GM12878 (cell line): ENCODE results near the gene TXNDC12. TPM values are rescaled to one million over a fixed set of nuclear protein-coding genes. Genes with fewer than 3 reads are reported as not detected.

Experiments used
- ATAC-seq: fragments of 200-7000 bp; cut with Tn5 transposase; 3 replicates; pipeline ENCODE4 v1.9.1; 2020; ENCODE audit warnings: mild to moderate bottlenecking, moderate library complexity
- BruUV-seq: library from RNA; stranded (reverse); fragments of 400-500 nt; replicated peaks from 2 replicates; lab custom pipeline; 2021; lab: Mats Ljungman, UMichigan
- CTCF ChIA-PET: fragments of 300-600 bp; sonication (Branson Sonifier 250); formaldehyde crosslinking; extraction: SDS; loops from one replicate; lab custom pipeline; 2021; ENCODE audit warnings: inconsistent platforms; lab: Yijun Ruan, JAX
- POLR2A ChIA-PET: fragments of 350-600 bp; formaldehyde crosslinking; extraction: SDS; loops from one replicate; lab custom pipeline; 2021; ENCODE audit warnings: inconsistent platforms; lab: Charles Lee
- RAD21 ChIA-PET: fragments of 300-600 bp; sonication (Branson Sonifier 250); formaldehyde crosslinking; loops from one replicate; lab custom pipeline; 2023; ENCODE audit warnings: antibody characterized with exemption; ENCODE audit not compliant: unreplicated experiment; lab: Charles Lee
- SMC1A ChIA-PET: fragments of 300-600 bp; sonication (Branson Sonifier 250); formaldehyde crosslinking; loops from one replicate; lab custom pipeline; 2023; ENCODE audit not compliant: unreplicated experiment, uncharacterized antibody; lab: Charles Lee
- DNase-seq: peaks from one replicate; pipeline ENCODE4 v3.0.0-alpha.2; 2011; ENCODE audit warnings: low read depth, low spot score
- FAIRE-seq: peaks from 3 replicates; lab custom pipeline; 2011; peaks lifted over from hg19 to GRCh38; lab: Jason Lieb, UNC
- H2AFZ ChIP-seq: 2 replicates; pipeline ENCODE4 v1.6.0; 2011; ENCODE audit warnings: low read depth, low read length, control low read depth; ENCODE audit not compliant: control insufficient read depth
- H3K27ac ChIP-seq: 2 replicates; pipeline ENCODE4 v1.5.1; 2011; ENCODE audit warnings: control low read depth; ENCODE audit not compliant: control insufficient read depth, insufficient read depth
- H3K27me3 ChIP-seq, 2 experiments: replicated peaks in 1 of 2; 2 replicates each; pipeline versions ENCODE4 v1.6.0 to v1.6.1; 2011; ENCODE audit warnings: low read length in 1 of 2; ENCODE audit not compliant: control insufficient read depth in 2 of 2, insufficient read depth in 2 of 2
- H3K36me3 ChIP-seq, 2 experiments: 2 replicates each; pipeline ENCODE4 v1.5.1; 2011; ENCODE audit warnings: low read length in 1 of 2; ENCODE audit not compliant: control insufficient read depth in 2 of 2, insufficient read depth in 2 of 2
- H3K4me1 ChIP-seq: 2 replicates; pipeline ENCODE4 v1.6.1; 2011; ENCODE audit warnings: mild to moderate bottlenecking, low read length, moderate library complexity, mixed read lengths; ENCODE audit not compliant: control insufficient read depth, insufficient read depth
- H3K4me2 ChIP-seq: 2 replicates; pipeline ENCODE4 v1.6.0; 2011; ENCODE audit warnings: control low read depth; ENCODE audit not compliant: control insufficient read depth, insufficient read depth
- H3K4me3 ChIP-seq: fragments of 200-600 bp; sonication (generic); 2 replicates; pipeline ENCODE4 v1.5.1; 2016
- H3K79me2 ChIP-seq: 2 replicates; pipeline ENCODE4 v1.6.0; 2011; ENCODE audit warnings: low read length; ENCODE audit not compliant: control insufficient read depth, insufficient read depth
- H3K9ac ChIP-seq: 2 replicates; pipeline ENCODE4 v1.8.0; 2011; ENCODE audit warnings: low read length, control low read depth, mixed read lengths; ENCODE audit not compliant: control insufficient read depth, insufficient read depth
- H3K9me3 ChIP-seq: replicated peaks from 3 replicates; pipeline ENCODE4 v1.5.1; 2011; ENCODE audit warnings: mild to moderate bottlenecking, low read length; ENCODE audit not compliant: control insufficient read depth, insufficient read depth
- H4K20me1 ChIP-seq: 2 replicates; pipeline ENCODE4 v1.6.0; 2011; ENCODE audit not compliant: control insufficient read depth, insufficient read depth
- ASH2L ChIP-seq: fragments of 300-600, 200-600 bp; sonication (generic); IDR thresholded peaks from 2 replicates; pipeline ENCODE4 v1.6.1; 2017; ENCODE audit warnings: low read depth, mild to moderate bottlenecking, borderline replicate concordance
- BRCA1 ChIP-seq: IDR thresholded peaks from 2 replicates; pipeline ENCODE4 v1.6.1; 2011; ENCODE audit warnings: low read depth, low read length, improper control_type of control experiment
- CBFB ChIP-seq: IDR thresholded peaks from 2 replicates; pipeline ENCODE4 v1.6.1; 2016; ENCODE audit warnings: antibody characterized with exemption, low read depth
- HDAC6 ChIP-seq: fragments of 200-600 bp; sonication (generic); IDR thresholded peaks from one replicate; pipeline ENCODE4 v1.8.0; 2017; ENCODE audit warnings: antibody characterized with exemption; ENCODE audit not compliant: unreplicated experiment
- KAT2A ChIP-seq: conservative IDR thresholded peaks from 2 replicates; pipeline ENCODE4 v1.6.1; 2011; ENCODE audit warnings: low read depth, low read length; ENCODE audit not compliant: control insufficient read depth
- LARP7 ChIP-seq: fragments of 450-650 bp; IDR thresholded peaks from 2 replicates; pipeline ENCODE4 v1.6.1; 2017; ENCODE audit warnings: mild to moderate bottlenecking
- MTA2 ChIP-seq: fragments of 450-650 bp; IDR thresholded peaks from 2 replicates; pipeline ENCODE4 v1.6.1; 2016; ENCODE audit warnings: low read depth, mild to moderate bottlenecking, moderate library complexity
- NFIC ChIP-seq: IDR thresholded peaks from 2 replicates; pipeline ENCODE4 v1.6.1; 2012; ENCODE audit warnings: low read depth, mild to moderate bottlenecking, inconsistent platforms, low read length, moderate library complexity
- SRF ChIP-seq, 2 experiments: IDR thresholded peaks; 2 replicates each; pipeline ENCODE4 v1.6.1; 2011; ENCODE audit warnings: low read depth in 2 of 2, low read length in 2 of 2, mild to moderate bottlenecking in 1 of 2, moderate library complexity in 1 of 2
- STAT1 ChIP-seq: fragments of 450-650 bp; conservative IDR thresholded peaks from 2 replicates; pipeline ENCODE4 v1.6.1; 2014; ENCODE audit warnings: antibody characterized with exemption, mild to moderate bottlenecking
- SUZ12 ChIP-seq: fragments of 200-600 bp; sonication (generic); IDR thresholded peaks from one replicate; pipeline ENCODE4 v1.6.1; 2018; ENCODE audit warnings: antibody characterized with exemption, mild to moderate bottlenecking; ENCODE audit not compliant: unreplicated experiment
- TCF7 ChIP-seq: IDR thresholded peaks from 2 replicates; pipeline ENCODE4 v1.6.1; 2014; ENCODE audit warnings: antibody characterized with exemption, borderline replicate concordance
- WGBS: methylation state at CpG from one replicate; pipeline ENCODE4 v1.1.6; 2016; ENCODE audit warnings: low lambda C conversion rate; ENCODE audit not compliant: insufficient replicate concordance, insufficient coverage; ENCODE audit errors: missing lambda C conversion rate; 5-methylcytosine and 5-hydroxymethylcytosine counted together
- in situ Hi-C: fragments of 300-500 bp; cut with MboI; formaldehyde crosslinking; loops from 9 replicates; pipeline ENCODE4 v1.14.3; 2018; ENCODE audit warnings: mixed read lengths
- intact Hi-C: fragments of 100-400 bp; cut with micrococcal nuclease; formaldehyde crosslinking; loops from one replicate; pipeline ENCODE4 v1.14.2; 2022; ENCODE audit not compliant: unreplicated experiment
- polyA plus RNA-seq, 11 experiments: library from polyadenylated mRNA; depleted of rRNA in 4 of 11; unstranded in 6 of 11; stranded (reverse) in 5 of 11; fragments of >200 nt; fragmentation: Nextera tagmentation in 4 of 11; fragmentation: Illumina TruSeq in 1 of 11; extraction: Ambion mirVana in 4 of 11; extraction: Trizol in 1 of 11; gene quantifications; 1 replicate in 1 of 11; 2 replicates in 10 of 11; pipeline versions ENCODE4 v1.2.1 to v1.2.3, GENCODE V29; 2011 to 2016; ENCODE audit warnings: inconsistent platforms in 2 of 11, missing spikeins in 2 of 11, low read depth in 1 of 11
- total RNA-seq, 4 experiments: library from RNA; depleted of rRNA in 3 of 4; stranded (reverse); fragments of >200 nt in 3 of 4; fragmentation: Illumina TruSeq in 1 of 4; extraction: Trizol in 1 of 4; gene quantifications; 2 replicates each; pipeline versions ENCODE4 v1.2.1 to v1.2.3, GENCODE V29; 2013 to 2021
- TF ChIP-seq, protein P1 (sequence below): IDR thresholded peaks from 2 replicates; pipeline ENCODE4 v1.6.1; 2012; ENCODE audit warnings: mild to moderate bottlenecking, low read depth, low read length
- TF ChIP-seq, protein P2 (sequence below): fragments of 450-650 bp; IDR thresholded peaks from 2 replicates; pipeline ENCODE4 v1.6.1; 2017; ENCODE audit warnings: low read depth, mild to moderate bottlenecking, moderate library complexity
- TF ChIP-seq, protein P3 (sequence below): fragments of 450-650 bp; IDR thresholded peaks from 2 replicates; pipeline ENCODE4 v1.6.1; 2016; ENCODE audit warnings: mild to moderate bottlenecking
- TF ChIP-seq, protein P4 (sequence below): fragments of 450-650 bp; IDR thresholded peaks from 2 replicates; pipeline ENCODE4 v1.6.1; 2017; ENCODE audit warnings: mild to moderate bottlenecking, low read depth, inconsistent platforms; ENCODE audit not compliant: poor library complexity, severe bottlenecking

The TXNDC12 gene
- total and polyA plus RNA-seq, 10 of the 15 experiments (the other 5 are each of a cell fraction or from before 2014, with no cell fraction given), result 6.7 to 41.7 (median 17.7) TPM

DNA sequence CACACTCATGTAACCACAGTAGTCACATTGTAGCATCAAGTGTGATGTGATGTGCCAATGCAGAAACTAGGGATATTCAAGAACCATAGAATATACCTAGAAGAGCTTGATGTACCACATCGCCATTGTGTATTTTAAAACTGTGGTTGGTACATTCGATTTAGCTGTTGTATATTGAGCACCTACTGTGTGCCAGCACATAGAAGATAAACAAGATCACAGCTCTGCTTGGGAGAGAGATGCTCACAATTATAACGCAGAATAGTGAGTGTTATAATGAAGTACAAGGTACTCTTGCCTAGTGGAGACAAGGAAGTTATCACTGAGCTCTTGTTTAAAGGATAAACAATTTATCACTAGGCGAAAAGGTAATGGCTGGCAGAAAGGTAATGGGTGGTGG, 5.8 kb upstream of the TXNDC12 start:
- POLR2A ChIA-PET, result interaction anchor here (0.6 to 1.8 kb wide), 3 partner anchors 8 to 12 kb away, joined by 3 to 9 read pairs (median 5); no protein-coding TSS in a partner anchor
- TF ChIP-seq, protein P1, sequence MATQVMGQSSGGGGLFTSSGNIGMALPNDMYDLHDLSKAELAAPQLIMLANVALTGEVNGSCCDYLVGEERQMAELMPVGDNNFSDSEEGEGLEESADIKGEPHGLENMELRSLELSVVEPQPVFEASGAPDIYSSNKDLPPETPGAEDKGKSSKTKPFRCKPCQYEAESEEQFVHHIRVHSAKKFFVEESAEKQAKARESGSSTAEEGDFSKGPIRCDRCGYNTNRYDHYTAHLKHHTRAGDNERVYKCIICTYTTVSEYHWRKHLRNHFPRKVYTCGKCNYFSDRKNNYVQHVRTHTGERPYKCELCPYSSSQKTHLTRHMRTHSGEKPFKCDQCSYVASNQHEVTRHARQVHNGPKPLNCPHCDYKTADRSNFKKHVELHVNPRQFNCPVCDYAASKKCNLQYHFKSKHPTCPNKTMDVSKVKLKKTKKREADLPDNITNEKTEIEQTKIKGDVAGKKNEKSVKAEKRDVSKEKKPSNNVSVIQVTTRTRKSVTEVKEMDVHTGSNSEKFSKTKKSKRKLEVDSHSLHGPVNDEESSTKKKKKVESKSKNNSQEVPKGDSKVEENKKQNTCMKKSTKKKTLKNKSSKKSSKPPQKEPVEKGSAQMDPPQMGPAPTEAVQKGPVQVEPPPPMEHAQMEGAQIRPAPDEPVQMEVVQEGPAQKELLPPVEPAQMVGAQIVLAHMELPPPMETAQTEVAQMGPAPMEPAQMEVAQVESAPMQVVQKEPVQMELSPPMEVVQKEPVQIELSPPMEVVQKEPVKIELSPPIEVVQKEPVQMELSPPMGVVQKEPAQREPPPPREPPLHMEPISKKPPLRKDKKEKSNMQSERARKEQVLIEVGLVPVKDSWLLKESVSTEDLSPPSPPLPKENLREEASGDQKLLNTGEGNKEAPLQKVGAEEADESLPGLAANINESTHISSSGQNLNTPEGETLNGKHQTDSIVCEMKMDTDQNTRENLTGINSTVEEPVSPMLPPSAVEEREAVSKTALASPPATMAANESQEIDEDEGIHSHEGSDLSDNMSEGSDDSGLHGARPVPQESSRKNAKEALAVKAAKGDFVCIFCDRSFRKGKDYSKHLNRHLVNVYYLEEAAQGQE, result no peak
- no peak for TF ChIP-seq SRF (IDR thresholded peaks at IDR 0.05; ENCODE audit: low read depth in 2 of 2, low read length in 2 of 2)
- no peak for TF ChIP-seq SUZ12
- TF ChIP-seq CBFB, result no peak
- TF ChIP-seq TCF7, result no peak
- TF ChIP-seq BRCA1, result no peak
- no peak for TF ChIP-seq MTA2
- TF ChIP-seq LARP7, result no peak
- no peak for TF ChIP-seq NFIC
- TF ChIP-seq KAT2A, result no peak
- TF ChIP-seq, protein P2, sequence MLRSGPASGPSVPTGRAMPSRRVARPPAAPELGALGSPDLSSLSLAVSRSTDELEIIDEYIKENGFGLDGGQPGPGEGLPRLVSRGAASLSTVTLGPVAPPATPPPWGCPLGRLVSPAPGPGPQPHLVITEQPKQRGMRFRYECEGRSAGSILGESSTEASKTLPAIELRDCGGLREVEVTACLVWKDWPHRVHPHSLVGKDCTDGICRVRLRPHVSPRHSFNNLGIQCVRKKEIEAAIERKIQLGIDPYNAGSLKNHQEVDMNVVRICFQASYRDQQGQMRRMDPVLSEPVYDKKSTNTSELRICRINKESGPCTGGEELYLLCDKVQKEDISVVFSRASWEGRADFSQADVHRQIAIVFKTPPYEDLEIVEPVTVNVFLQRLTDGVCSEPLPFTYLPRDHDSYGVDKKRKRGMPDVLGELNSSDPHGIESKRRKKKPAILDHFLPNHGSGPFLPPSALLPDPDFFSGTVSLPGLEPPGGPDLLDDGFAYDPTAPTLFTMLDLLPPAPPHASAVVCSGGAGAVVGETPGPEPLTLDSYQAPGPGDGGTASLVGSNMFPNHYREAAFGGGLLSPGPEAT, result no peak
- TF ChIP-seq HDAC6, result no peak
- TF ChIP-seq, protein P3, sequence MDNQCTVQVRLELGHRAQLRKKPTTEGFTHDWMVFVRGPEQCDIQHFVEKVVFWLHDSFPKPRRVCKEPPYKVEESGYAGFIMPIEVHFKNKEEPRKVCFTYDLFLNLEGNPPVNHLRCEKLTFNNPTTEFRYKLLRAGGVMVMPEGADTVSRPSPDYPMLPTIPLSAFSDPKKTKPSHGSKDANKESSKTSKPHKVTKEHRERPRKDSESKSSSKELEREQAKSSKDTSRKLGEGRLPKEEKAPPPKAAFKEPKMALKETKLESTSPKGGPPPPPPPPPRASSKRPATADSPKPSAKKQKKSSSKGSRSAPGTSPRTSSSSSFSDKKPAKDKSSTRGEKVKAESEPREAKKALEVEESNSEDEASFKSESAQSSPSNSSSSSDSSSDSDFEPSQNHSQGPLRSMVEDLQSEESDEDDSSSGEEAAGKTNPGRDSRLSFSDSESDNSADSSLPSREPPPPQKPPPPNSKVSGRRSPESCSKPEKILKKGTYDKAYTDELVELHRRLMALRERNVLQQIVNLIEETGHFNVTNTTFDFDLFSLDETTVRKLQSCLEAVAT, result no peak
- TF ChIP-seq STAT1, result no peak
- no peak for TF ChIP-seq ASH2L
- TF ChIP-seq, protein P4, sequence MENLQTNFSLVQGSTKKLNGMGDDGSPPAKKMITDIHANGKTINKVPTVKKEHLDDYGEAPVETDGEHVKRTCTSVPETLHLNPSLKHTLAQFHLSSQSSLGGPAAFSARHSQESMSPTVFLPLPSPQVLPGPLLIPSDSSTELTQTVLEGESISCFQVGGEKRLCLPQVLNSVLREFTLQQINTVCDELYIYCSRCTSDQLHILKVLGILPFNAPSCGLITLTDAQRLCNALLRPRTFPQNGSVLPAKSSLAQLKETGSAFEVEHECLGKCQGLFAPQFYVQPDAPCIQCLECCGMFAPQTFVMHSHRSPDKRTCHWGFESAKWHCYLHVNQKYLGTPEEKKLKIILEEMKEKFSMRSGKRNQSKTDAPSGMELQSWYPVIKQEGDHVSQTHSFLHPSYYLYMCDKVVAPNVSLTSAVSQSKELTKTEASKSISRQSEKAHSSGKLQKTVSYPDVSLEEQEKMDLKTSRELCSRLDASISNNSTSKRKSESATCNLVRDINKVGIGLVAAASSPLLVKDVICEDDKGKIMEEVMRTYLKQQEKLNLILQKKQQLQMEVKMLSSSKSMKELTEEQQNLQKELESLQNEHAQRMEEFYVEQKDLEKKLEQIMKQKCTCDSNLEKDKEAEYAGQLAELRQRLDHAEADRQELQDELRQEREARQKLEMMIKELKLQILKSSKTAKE, result no peak

More for the DNA sequence above, 5.8 kb upstream of the TXNDC12 start:
- no TSS peak for BruUV-seq
- no peak overlapping the region for H3K4me3 ChIP-seq
- ChIA-PET CTCF (interaction anchor here (1.0 to 3.0 kb wide), 3 partner anchors 9 to 19 kb away, joined by 3 to 17 read pairs (median 5); no protein-coding TSS in a partner anchor), RAD21 (interaction anchor here (1.0 kb wide), 1 partner anchor 31 kb away, joined by 3 read pairs; no protein-coding TSS in a partner anchor), SMC1A (interaction anchor here (0.6 to 4.1 kb wide), 3 partner anchors 10 to 29 kb away, joined by 3 to 18 read pairs (median 4); no protein-coding TSS in a partner anchor)
- ATAC-seq (no peak), DNase-seq (no peak), FAIRE-seq (no peak)
- H3K36me3 ChIP-seq, result peaks cover 0 to 14% of the 10 kb centered on the region in 2 experiments; a peak in 2 of 4 replicates
- intact Hi-C loops, result no loop called here
- no peaks in the 10 kb centered on the region for H3K9me3 ChIP-seq
- H3K4me2 ChIP-seq, result no peak overlapping the region
- 96% methylated on average over 4 of the region's 4 CpGs for WGBS
- in situ Hi-C loops, result no loop called here
- no peaks in the 10 kb centered on the region for H4K20me1 ChIP-seq
- H2AFZ ChIP-seq, result no peak overlapping the region
- peaks cover 44% of the 10 kb centered on the region for H3K79me2 ChIP-seq
- H3K27ac ChIP-seq, result no peak overlapping the region
- peaks cover 4% of the 10 kb centered on the region; the same call in 1 of the 2 replicates for H3K4me1 ChIP-seq
- H3K9ac ChIP-seq, result no peak overlapping the region
- H3K27me3 ChIP-seq, result no peaks in the 10 kb centered on the region
